Right lung (tissue), 5 donors: Measurements from ENCODE around the gene UBE2V1. TPM values are rescaled to one million over a fixed set of nuclear protein-coding genes. Genes with fewer than 3 reads are reported as not detected.

Experiments used
- DNase-seq, 2 donors: peaks; one replicate each; pipeline ENCODE4 v3.0.0-alpha.2; 2013
- polyA plus RNA-seq, 5 donors: library from polyadenylated mRNA; unstranded; fragments of 120-200 nt; gene quantifications; one replicate each; pipeline versions ENCODE4 v1.2.1 to v1.2.3, GENCODE V29; 2013; ENCODE audit warnings: inconsistent platforms in 1 of 5, low replicate concordance in 1 of 5; ENCODE audit not compliant: insufficient read length in 5 of 5, insufficient read depth in 1 of 5

The UBE2V1 gene
- polyA plus RNA-seq, 5 donors, result 130 to 165 (median 154) TPM

DNA sequence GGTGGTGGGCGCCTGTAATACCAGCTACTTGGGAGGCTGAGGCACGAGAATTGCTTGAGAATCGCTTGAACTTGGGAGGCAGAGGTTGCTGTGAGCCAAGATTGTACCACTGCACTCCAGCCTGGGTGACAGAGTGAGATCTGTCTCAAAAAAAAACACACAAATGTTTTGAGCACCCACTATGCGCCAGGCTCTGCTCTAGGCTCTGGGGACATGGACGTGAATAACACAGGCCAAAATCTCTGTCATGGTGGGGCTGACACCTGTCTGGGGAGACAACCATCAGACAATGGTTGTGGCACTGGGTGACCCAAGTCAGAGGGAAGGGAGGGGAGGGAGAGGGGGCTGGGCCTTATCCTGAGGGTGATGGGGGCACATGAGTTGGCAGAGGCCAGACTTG is 62.7 kb downstream of the UBE2V1 start:
- no peak for DNase-seq

DNA sequence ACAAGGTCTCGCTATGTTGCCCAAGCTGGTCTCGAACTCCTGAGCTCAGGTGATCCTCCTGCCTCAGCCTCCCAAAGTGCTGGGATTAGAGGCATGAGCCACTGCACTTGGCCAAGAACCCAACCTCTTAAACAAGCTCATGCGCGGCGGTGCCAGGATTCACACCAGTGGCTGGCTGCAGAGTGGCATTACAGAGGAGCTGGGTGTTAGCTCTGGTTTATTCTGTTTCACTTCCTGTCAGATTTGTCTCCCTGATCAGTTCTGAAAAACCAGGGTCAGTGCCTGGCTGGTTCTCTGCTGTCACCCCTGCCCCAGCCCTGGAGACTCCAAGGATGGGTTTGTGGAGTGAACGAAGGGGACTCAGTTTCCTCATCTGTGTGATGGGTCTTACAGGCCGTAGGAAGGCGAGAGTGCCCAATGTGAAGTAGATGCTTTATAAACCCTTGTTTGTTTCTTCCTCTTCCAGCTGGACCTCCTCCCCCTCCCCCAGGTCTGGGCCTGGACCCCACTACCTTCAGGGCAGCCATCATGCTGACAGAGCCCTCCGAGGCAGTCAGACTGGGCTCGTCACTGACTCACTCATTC is 63.4 kb downstream of the UBE2V1 start:
- DNase-seq, result no peak

DNA sequence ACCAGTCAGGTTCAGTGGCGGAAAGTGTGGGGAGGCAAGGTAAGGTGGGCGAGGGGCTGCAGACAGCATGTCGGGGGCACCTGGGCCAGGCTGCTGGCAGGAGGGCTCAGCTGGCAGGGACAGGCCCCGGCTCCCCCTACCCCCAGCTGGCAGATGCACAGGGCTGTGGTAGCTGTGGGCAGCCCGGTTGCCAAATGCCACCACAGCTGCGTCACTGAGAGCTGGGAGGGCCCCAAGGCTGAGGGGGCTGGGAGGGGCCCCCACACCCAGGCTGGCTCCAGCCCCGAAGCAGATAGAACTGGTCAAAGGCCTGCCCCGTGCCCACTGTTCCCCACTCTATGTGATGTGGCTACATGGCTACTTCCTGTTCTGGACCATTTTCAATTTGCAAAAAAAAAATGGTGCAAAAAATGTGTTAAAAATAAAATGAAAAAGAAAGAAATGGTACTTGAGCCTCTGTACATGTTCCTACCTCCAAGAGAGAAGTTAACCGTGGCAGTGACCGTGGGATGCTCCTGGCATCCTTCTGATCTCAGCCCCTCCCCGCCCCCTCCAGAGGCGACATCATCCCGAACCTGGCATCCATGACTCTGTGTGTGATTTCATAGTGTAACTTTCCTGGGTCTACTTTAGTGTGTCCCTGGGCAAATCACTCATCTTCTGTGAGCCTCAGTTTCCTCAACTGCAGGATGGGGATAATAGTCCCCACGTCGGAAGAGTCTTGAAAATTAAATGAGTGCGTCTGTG is 64.4 kb downstream of the UBE2V1 start:
- no peak for DNase-seq

DNA sequence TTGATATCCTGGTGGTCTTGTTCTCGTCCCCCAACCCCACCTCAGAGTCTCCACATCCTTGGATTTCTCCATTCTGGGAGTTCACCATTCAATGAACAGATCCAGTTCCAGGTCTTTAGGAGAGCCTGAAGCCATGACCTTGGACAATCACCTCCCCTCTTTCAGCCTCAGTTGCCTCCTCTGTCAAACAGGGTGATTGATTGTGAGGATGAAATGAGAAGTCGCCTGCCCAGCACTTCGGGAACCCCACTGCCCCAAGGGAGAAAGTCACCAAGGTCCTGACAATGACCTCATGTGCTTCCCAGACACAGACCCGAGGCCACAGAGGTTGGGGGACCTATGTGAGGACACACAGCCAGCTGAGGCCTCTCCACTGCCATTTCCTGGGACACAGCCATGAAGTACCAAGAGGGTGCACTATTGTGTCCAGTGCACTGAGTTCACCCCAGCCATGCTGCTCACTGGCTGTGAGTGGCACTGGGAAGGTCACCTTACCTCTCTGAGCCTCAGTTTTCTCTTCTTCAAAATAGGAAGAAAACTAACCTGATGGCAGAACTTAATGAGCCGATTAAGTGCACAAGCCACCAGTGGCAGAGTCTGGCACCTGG is 68.5 kb downstream of the UBE2V1 start:
- no peak for DNase-seq

DNA sequence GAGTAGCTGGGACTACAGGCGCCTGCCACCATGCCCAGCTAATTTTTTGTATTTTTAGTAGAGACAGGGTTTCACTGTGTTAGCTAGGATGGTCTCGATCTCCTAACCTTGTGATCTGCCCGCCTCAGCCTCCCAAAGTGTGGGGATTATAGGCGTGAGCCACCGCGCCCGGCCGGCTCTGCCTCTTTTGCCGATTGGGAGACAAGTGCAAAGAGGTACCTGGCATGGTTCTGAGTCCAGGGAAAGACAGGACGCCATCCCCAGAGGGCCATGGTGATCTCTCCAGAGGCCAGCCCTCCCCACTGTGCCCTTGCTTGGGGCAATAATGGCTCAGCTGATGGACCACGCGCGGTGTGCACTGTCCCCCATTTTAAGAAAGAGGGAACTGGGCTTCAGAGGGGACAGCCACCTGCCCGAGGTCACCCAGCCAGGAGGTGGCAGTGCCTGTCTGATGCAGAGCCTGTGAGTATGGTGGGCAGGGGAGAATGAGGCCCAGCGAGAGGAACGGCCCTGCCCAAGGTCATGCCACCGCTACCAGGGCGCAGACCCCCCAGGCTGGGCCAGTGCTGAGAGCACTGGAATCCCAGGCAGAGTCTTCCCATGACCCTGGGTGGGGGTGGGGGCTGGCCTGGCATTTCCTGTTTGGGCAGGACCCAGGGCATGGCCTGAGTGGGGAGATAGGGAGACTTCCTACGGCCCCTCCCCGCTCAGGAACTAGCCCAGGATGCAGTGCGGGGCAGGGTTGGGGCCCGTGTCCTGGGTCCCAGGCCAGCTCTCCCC is 69.2 kb downstream of the UBE2V1 start:
- no peak for DNase-seq

DNA sequence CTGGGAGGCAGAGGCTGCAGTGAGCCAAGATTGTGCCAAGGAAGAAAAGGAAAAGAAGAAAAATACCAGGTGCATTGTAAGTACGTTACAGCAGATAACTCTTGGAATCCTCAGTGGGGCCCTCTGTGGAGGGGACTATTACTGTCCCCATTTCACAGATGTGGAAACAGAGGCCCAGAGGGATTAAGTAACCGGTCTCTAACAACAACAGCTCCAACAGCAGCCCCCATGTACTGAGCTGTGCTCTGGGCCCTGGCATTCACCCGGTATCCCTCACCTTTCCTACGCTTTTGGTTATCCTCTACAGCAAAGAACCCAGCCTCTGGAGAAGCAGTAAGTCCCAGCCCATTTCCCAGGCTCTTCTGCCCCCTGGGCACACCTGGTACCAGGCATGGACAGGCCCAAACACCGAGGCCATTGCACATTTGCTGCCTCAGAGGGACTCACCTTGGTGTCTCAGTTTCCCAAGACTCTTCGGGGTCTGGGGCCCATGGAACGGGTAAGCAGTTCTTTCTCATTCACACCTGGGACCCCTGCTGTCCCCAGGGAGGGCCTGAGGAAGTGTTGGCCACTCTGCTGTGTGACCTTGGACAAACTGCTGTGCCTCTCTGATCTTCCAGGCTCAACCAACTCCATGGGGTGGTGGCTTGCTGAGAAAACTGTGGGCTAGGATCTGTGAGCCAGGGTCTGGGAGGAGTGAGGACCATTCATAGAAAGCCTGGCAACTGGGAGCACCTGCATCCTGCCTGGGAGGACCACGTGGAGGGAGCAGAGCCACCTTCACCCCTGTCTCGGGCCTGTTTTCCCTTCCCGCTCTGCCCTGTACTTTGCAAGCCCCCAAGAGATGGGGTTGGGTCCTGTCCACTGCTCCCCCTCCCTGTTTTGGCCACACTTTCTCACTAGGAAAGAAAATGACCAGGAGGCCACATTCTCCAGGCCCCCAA is 70.3 kb downstream of the UBE2V1 start:
- no peak for DNase-seq

DNA sequence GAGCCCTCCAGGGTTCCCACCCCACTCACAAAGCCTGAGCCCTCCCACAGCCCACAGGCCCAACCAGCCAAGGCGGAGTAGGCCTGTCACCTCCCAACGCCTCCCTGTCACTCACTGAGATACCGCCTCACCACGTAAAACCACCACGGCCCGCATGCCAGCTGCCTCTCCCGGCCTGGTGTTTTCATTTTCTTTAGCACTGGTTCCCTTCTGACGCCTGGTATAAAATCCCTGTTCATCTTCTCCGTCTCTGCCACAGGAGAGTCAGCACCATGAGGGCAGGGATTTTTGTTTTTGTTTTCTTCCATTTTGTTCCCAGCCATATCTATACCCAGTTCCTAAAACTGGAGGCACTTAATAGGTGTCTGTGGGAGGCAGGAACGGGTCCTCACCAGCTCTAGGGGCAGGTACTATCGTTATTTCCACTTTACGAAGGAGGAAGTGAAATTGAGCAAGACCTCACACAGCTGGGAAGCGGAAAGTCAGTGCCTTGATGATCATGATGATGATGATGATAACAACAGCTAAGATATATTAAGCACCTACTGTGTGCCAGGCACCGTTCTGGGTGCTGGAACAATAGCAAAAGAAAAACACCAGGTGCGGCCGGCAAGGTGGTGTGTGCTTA is 71.6 kb downstream of the UBE2V1 start:
- DNase-seq, result no peak

DNA sequence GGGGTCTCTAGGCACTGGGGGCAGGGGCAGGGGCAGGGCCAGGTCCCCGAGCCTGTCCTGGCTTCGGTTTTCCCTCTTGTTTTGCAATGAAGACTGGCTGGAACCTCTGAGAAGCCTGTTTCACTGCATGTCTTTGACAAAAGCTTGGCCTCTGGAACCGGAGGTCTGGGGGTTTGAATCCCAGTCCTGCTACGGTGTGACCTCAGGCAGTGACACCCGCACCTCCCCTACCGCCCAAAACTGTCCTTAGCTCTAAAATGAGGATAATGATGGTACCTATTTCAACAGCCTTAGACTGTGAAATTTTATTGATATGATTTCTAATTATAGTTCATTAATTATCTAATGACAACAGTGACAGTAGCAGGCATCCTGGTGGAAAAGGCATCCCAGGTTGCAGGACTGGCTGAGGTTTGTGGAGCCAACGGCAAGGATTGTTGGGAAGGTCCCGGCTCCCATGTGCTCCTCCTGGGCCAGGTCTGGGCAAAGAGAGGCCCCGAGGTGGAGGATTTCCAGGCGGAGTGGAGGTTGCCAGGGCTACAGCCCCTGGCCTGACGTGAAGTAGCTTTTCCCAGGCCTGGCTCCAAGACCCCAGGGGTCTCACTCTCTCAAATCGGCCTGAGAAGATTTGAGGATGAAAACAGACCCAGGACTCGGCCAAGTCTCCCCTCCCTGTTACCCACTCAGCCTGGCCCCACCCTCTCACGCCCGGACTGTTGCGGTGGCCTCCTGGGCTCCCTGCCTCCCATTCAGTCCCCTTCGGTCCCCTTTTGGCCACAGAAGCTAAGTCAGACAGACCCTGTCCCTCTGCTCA is 72.3 kb downstream of the UBE2V1 start:
- no peak for DNase-seq

DNA sequence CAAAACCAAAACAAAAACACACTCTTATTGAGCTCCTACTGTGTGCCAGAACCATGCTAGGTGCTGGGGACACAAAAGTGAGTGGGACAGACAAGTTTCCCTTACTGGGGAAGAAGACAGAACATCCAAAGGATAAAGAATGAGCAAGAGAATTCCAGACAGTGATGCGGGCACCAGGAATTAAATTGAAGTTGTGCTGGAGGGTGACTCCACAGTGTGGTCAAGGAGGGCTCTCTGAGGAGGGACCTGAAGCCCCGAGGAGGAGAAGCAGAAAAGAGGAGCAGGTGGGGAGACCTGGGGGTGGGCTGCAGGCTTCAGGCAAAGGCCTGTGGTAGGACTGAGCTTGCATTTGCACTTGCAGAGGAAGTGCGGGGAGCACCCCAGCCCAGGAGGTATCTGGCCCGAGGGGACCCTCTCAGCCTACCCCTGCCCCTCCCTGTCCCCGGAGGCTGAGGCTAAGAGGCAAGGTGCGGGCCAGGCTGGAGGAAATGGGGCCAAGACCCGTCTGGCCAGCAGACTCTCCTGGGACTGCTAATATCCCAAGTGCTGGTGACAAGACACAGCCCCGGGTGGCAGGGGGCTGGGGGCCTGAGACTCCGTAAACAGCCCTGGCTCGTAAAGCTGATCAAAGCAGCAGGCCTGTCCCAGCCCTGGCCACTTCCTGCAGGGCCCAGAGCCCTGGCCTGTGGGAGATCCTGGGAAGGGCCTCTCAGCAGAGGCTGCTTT is 73.1 kb downstream of the UBE2V1 start:
- no peak for DNase-seq

DNA sequence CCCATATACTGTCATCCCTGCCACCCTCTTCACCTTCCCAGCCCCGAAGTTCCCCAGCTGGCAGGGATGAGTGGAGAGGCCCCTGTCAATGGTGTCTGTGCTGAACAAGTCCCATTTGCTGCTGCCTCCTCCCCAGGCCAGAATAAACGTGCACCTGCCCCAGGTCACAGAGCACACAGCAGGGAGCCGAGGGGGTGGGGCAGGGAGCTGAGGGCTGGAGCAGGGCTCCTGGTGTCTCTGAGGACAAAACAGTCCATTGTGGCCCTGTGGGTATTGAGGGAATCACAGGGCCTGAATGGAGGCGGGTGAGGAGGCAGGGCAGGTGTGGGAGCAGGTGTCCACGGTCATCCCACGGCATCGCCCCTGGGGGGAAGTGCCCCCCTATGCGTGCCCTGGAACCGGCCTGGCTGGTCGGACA is 74.4 kb downstream of the UBE2V1 start:
- no peak for DNase-seq

DNA sequence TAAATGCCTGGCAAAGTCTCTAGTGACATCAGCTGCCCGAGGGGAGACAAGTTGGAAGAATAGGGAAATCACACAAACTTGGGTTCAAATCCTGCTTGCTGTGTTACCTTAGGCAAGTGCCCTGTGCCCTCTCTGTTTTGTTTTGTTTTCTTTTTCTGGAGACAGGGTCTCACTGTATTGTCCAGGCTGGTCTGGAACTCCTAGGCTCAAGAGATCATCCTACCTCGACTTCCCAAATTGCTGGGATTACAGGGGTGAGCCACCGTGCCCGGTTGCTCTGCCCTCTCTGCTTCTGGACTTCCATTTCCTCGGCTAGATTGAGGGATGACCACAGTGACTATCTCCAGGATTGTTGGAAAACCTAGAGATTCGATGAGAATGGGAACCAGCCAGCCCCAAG is 74.8 kb downstream of the UBE2V1 start:
- DNase-seq, result no peak

DNA sequence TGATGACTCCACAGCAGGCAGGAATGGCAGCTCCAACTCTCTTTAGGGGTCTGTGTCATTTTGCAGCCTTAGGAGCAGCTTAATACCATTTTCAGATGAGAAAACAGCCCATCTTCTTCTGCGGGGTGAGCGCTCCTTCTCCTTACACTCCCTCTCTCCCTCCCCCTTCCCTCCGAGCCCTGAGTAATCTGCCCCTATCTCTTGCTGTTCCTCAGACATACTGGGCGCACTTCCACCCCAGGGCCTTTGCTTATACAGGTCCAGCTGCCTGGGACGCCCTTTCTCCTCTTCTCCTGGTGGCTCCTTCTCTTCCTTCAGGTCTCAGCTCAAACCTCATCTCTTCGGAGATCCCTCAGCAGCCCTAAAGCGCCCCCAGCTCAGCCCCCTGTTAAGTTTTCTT is 75.4 kb downstream of the UBE2V1 start:
- no peak for DNase-seq

DNA sequence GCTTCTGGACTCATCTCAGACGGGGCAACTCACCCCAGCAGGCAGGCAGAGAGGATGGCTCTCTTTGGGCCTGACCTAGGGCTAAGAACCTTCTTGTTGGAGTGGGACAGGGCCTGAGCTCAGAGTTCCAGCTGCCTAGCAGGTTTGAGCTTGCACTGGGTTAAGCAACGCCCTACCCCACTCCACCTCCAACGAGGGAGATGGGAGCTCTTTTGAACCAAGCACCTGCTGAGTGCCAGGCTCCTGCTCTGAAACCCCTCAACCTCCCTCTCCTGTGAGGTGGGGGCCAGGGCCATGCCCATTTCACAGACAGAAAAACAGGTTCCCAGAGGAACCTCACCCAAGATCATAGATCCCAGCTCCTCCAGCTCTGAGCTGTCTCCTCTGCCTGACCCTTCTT is 75.8 kb downstream of the UBE2V1 start:
- DNase-seq, result no peak

DNA sequence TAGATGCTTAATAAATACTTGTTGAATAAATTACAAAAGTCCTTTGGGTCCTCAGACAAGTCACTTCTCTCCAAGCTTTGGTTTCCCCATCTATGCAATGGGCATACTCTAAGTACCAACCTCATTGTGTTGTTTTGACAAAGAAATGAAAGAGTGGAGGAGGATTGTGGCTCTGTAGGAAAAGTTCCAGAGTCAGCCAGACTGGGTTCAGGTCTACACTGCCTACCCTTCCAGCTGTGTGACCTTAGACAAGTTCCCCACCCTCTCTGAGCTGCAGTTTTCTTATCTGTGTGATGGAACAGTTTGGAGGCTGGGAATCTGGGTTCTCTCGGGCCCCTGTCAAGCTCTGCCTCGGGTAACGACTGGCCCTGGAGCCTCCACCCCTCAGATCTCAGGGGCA is 76.2 kb downstream of the UBE2V1 start:
- DNase-seq, result no peak

DNA sequence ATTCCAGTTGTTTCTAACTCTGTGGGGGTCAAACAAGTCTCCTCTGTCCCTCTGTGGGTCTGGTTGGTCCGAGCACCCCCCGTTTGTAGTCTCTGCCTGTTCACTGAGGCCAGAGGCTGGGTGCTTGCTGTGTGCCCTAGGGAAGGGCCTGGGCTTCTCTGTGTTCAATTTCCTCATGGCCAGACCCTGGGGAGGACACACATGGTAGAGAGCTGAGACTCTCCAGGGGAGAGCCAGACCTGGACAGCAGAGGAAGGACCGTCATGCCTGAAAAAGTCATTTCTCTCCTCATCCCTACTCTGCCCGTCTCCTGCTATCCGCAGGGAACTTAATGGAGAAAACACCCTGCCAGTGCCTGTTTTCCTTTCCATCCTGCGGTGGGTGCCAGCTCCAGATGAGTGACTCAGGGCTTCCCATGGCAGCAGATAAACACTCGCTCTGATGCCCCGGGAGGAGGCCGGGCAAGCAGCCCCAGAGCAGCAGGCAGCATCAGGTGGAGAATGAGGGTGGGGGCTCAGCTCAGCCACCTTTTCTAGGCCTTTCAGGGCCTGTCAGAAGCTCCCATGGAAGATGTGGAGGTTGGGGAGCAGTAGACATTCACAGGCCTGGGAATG is 78.3 kb downstream of the UBE2V1 start:
- no peak for DNase-seq

DNA sequence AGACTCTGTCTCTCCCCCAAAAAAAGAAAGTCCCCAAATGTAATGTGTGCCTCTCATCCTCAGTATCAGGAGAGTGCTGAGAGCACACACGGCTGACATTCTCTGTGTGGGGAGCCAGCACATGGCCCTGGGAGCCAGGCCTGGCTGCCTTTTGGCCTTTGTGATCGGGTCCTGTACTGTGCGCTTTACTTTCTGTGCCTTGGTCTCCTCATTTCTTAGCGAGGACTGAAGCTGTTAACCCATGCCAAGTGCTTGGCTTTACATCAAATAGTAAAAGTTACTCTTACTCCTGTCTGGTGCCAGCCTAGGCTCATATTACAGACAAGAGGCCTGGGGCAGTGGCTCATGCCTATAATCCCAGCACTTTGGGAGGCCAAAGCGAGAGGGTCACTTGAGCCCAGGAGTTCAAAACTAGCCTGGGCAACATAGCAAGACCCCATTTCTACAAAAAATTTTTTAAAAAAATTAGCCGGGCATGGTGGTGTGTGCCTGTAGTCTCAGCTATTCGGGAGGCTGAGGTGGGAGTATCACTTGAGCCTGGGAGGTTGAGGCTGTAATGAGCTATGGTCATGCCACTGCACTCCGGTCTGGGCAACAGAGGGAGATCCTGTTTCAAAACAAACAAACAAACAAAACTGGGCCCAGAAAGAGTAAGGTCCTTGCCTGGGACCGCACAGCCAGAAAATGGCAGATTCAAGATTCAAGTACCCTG is 79.8 kb downstream of the UBE2V1 start:
- DNase-seq, result no peak
